A549 (cell line): ENCODE data around the gene PTK7. TPM values are rescaled to one million over a fixed set of nuclear protein-coding genes. Genes with fewer than 3 reads are reported as not detected.

Experiments used
- ATAC-seq, 2 experiments: fragments of 200-7000 bp in 1 of 2; fragments of >200 bp in 1 of 2; cut with Nextera tagmentation in 1 of 2; cut with Tn5 transposase in 1 of 2; 3 replicates each; pipeline versions ENCODE4 v1.8.0 to v1.9.1; 2018 to 2020; ENCODE audit warnings: mild to moderate bottlenecking in 1 of 2, moderate library complexity in 1 of 2
- CTCF ChIA-PET: fragments of 300-600 bp; sonication (Branson Sonifier 250); formaldehyde crosslinking; extraction: SDS; loops from one replicate; lab custom pipeline; 2021; ENCODE audit warnings: antibody characterized with exemption, inconsistent platforms; lab: Yijun Ruan, JAX
- POLR2A ChIA-PET: fragments of 350-600 bp; formaldehyde crosslinking; extraction: SDS; loops from one replicate; lab custom pipeline; 2021; ENCODE audit warnings: antibody characterized with exemption, inconsistent platforms; lab: Yijun Ruan, JAX
- DNase-seq, 2 experiments: peaks; one replicate each; pipeline versions ENCODE4 v3.0.0 to v3.0.0-alpha.2; 2011 to 2016; ENCODE audit warnings: low read depth in 1 of 2, low spot score in 1 of 2
- FAIRE-seq: peaks from 2 replicates; lab custom pipeline; 2011; peaks lifted over from hg19 to GRCh38; lab: Jason Lieb, UNC
- H3K27ac ChIP-seq, 2 experiments: fragments of >200 bp; sonication (Bioruptor Twin); formaldehyde crosslinking; 3 replicates each; pipeline ENCODE4 v1.5.1; 2016 to 2017
- H3K4me1 ChIP-seq: fragments of >200 bp; sonication (Bioruptor Twin); formaldehyde crosslinking; 3 replicates; pipeline ENCODE4 v1.6.1; 2016
- H3K4me2 ChIP-seq: fragments of >200 bp; sonication (Bioruptor Twin); formaldehyde crosslinking; 3 replicates; pipeline ENCODE4 v1.6.1; 2016
- H3K4me3 ChIP-seq: fragments of >200 bp; sonication (Bioruptor Twin); formaldehyde crosslinking; 3 replicates; pipeline ENCODE4 v1.5.1; 2016
- H3K9me3 ChIP-seq: fragments of >200 bp; sonication (Bioruptor Twin); formaldehyde crosslinking; 3 replicates; pipeline ENCODE4 v1.6.1; 2016
- BHLHE40 ChIP-seq: IDR thresholded peaks from 2 replicates; pipeline ENCODE4 v1.6.1; 2012; ENCODE audit warnings: low read depth, low read length, inconsistent platforms
- CHD4 ChIP-seq: fragments of 200-600 bp; sonication (generic); IDR thresholded peaks from 2 replicates; pipeline ENCODE4 v1.6.1; 2016; ENCODE audit warnings: antibody characterized with exemption, mild to moderate bottlenecking, borderline replicate concordance
- CTCF ChIP-seq: fragments of >200 bp; sonication (Bioruptor Twin); formaldehyde crosslinking; IDR thresholded peaks from 3 replicates; pipeline ENCODE4 v1.5.1; 2016
- E2F6 ChIP-seq: IDR thresholded peaks from 2 replicates; pipeline ENCODE4 v1.6.1; 2012; ENCODE audit warnings: low read depth, borderline replicate concordance
- EHF ChIP-seq: fragments of 250-450 bp; sonication (Bioruptor Pico); IDR thresholded peaks from 2 replicates; pipeline ENCODE4 v1.5.0; 2020; ENCODE audit warnings: mild to moderate bottlenecking
- ELK1 ChIP-seq: fragments of 150-350 bp; IDR thresholded peaks from 2 replicates; pipeline ENCODE4 v1.6.1; 2014; ENCODE audit warnings: low read depth, mild to moderate bottlenecking, low read length
- FOSB ChIP-seq: fragments of 250-450 bp; sonication (Bioruptor Pico); IDR thresholded peaks from 2 replicates; pipeline ENCODE4 v1.5.0; 2020; ENCODE audit warnings: mild to moderate bottlenecking, moderate library complexity
- GATA3 ChIP-seq: IDR thresholded peaks from 2 replicates; pipeline ENCODE4 v1.6.1; 2012; ENCODE audit warnings: borderline replicate concordance
- HDAC2 ChIP-seq: fragments of 200-600 bp; sonication (generic); IDR thresholded peaks from 2 replicates; pipeline ENCODE4 v1.6.1; 2016
- HES2 ChIP-seq: fragments of >200 bp; sonication (Bioruptor Twin); formaldehyde crosslinking; IDR thresholded peaks from 2 replicates; pipeline ENCODE4 v1.6.1; 2016
- HOXB13 ChIP-seq: fragments of 250-450 bp; sonication (Bioruptor Pico); IDR thresholded peaks from 2 replicates; pipeline ENCODE4 v1.5.0; 2020; ENCODE audit warnings: low read depth, mild to moderate bottlenecking, moderate library complexity
- JUNB ChIP-seq: fragments of >200 bp; sonication (Bioruptor Twin); formaldehyde crosslinking; IDR thresholded peaks from 2 replicates; pipeline ENCODE4 v1.6.1; 2016
- MAX ChIP-seq: IDR thresholded peaks from 2 replicates; pipeline ENCODE4 v1.6.1; 2012
- MAZ ChIP-seq: fragments of 150-350 bp; IDR thresholded peaks from 2 replicates; pipeline ENCODE4 v1.6.1; 2014; ENCODE audit warnings: antibody characterized with exemption, low read depth, low read length, borderline replicate concordance
- RAD21 ChIP-seq, 2 experiments: fragments of >200 bp in 1 of 2; sonication (Bioruptor Twin) in 1 of 2; formaldehyde crosslinking in 1 of 2; IDR thresholded peaks in 1 of 2; conservative IDR thresholded peaks in 1 of 2; 2 replicates in 1 of 2; 3 replicates in 1 of 2; pipeline ENCODE4 v1.6.1; 2012 to 2018; ENCODE audit warnings: inconsistent platforms in 1 of 2
- REST ChIP-seq: fragments of 200-600 bp; sonication (generic); IDR thresholded peaks from 2 replicates; pipeline ENCODE4 v1.6.1; 2016; ENCODE audit warnings: antibody characterized with exemption, mild to moderate bottlenecking, moderate library complexity
- RFX5 ChIP-seq: fragments of 450-650 bp; IDR thresholded peaks from 2 replicates; pipeline ENCODE4 v1.7.1; 2014; ENCODE audit warnings: antibody characterized with exemption, mild to moderate bottlenecking, moderate library complexity
- TFCP2L1 ChIP-seq: fragments of 250-450 bp; sonication (Bioruptor Pico); IDR thresholded peaks from 2 replicates; pipeline ENCODE4 v1.5.0; 2021; ENCODE audit warnings: mild to moderate bottlenecking
- ZC3H11A ChIP-seq: fragments of 450-650 bp; IDR thresholded peaks from 2 replicates; pipeline ENCODE4 v1.6.1; 2014; ENCODE audit warnings: antibody characterized with exemption, mild to moderate bottlenecking
- WGBS: methylation state at CpG from one replicate; pipeline ENCODE4 v1.1.6; 2017; ENCODE audit errors: missing lambda C conversion rate; 5-methylcytosine and 5-hydroxymethylcytosine counted together
- polyA plus RNA-seq, 4 experiments: library from polyadenylated mRNA; depleted of rRNA in 3 of 4; stranded (reverse); fragments of >200 nt; fragmentation: RNase III in 1 of 4; extraction: RNeasy Plus Mini Kit Qiagen cat#74134 plus additional on column Dnase treatment in 1 of 4; gene quantifications; 2 replicates in 3 of 4; 3 replicates in 1 of 4; pipeline ENCODE4 v1.2.3, GENCODE V29; 2011 to 2017

PTK7 gene
- polyA plus RNA-seq, 2 of the 4 experiments (the other 2 are of a cell fraction): 2.8 to 5.6 TPM

- ChIA-PET POLR2A (interaction anchor here (0.6 kb wide), 1 partner anchor 26 kb away, joined by 3 read pairs; no protein-coding TSS in a partner anchor), CTCF (interaction anchor here (1.4 to 1.6 kb wide), 2 partner anchors 33 to 275 kb away, joined by 5 read pairs; no protein-coding TSS in a partner anchor)
- WGBS: no CpG with 5 or more reads among the region's 6 CpGs
- no peak for FAIRE-seq
- ATAC-seq: no peak
- no peak for DNase-seq
- Histone ChIP-seq H3K4me3 (no peak overlapping the region), H3K4me2 (no peak overlapping the region), H3K27ac (no peak overlapping the region), H3K9me3 (no peaks in the 10 kb centered on the region), H3K4me1 (peaks cover 31% of the 10 kb centered on the region)
- no peak for TF ChIP-seq ZC3H11A
- TF ChIP-seq HOXB13 (CRISPR knock-in tag): no peak
- TF ChIP-seq JUNB: no peak
- TF ChIP-seq EHF (CRISPR knock-in tag): no peak
- TF ChIP-seq BHLHE40: no peak
- TF ChIP-seq MAX: no peak
- TF ChIP-seq RAD21 (conservative IDR thresholded peaks at IDR 0.05 in 1 of 2, IDR thresholded peaks at IDR 0.05 in 1 of 2): no peak
- no peak for TF ChIP-seq E2F6
- TF ChIP-seq REST: no peak
- TF ChIP-seq TFCP2L1: no peak
- no peak for TF ChIP-seq HES2
- TF ChIP-seq GATA3: no peak
- TF ChIP-seq CHD4: no peak
- no peak for TF ChIP-seq ELK1
- no peak for TF ChIP-seq FOSB (CRISPR knock-in tag)
- no peak for TF ChIP-seq HDAC2
- TF ChIP-seq RFX5: no peak
- no peak for TF ChIP-seq MAZ
These were observed 100.3 kb downstream of the PTK7 start for GRCh38 chr6:43176423-43176786.

GRCh38 chr6:43178150-43178549 is 102.0 kb downstream of the PTK7 start:
- DNase-seq (no peak), FAIRE-seq (no peak), ATAC-seq (no peak)
- TF ChIP-seq CTCF: no peak
- 91% methylated on average over 9 of the region's 12 CpGs for WGBS
- H3K9me3 ChIP-seq: no peaks in the 10 kb centered on the region
- peaks cover 33% of the 10 kb centered on the region for H3K4me1 ChIP-seq
- no peak overlapping the region for H3K27ac ChIP-seq
- CTCF ChIA-PET: no interaction called here
- no peak overlapping the region for H3K4me3 ChIP-seq
- POLR2A ChIA-PET: no interaction called here
- no peak overlapping the region for H3K4me2 ChIP-seq
